ENCODE data around the gene EPB41L3.

DNA sequence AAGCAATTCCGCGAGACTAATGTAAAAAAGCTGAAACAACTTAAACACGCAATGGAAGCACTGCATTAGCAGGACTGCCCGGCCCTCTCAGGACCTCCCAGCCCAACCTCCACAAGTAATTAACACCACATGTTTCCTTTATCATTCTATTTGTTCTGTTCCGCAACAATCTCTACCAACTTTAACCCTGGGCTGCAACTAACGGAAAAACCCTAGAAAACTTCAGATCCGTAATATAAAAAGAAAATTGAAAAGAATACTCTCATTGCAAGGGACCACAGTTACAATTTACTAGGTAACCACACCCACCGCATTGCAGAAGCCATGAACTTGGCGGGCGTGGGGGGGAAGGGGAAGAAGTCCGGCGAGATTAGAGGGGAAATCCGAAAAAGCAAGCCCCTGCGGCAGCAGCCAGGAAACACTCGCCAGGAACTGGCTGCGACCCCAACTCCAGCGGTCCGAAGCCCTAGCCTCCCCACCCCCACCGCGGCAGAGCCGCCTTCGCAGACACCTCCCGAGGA is 1.2 kb downstream of the EPB41L3 start:
- TF ChIP-seq, protein P1, sequence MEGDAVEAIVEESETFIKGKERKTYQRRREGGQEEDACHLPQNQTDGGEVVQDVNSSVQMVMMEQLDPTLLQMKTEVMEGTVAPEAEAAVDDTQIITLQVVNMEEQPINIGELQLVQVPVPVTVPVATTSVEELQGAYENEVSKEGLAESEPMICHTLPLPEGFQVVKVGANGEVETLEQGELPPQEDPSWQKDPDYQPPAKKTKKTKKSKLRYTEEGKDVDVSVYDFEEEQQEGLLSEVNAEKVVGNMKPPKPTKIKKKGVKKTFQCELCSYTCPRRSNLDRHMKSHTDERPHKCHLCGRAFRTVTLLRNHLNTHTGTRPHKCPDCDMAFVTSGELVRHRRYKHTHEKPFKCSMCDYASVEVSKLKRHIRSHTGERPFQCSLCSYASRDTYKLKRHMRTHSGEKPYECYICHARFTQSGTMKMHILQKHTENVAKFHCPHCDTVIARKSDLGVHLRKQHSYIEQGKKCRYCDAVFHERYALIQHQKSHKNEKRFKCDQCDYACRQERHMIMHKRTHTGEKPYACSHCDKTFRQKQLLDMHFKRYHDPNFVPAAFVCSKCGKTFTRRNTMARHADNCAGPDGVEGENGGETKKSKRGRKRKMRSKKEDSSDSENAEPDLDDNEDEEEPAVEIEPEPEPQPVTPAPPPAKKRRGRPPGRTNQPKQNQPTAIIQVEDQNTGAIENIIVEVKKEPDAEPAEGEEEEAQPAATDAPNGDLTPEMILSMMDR (IDR thresholded peaks at IDR 0.05) = no peak
- TF ChIP-seq ZFX (IDR thresholded peaks at IDR 0.05; ENCODE audit: borderline replicate concordance) = no peak

Measured in 22Rv1 (cell line).